Stomach (tissue), 9 donors: ENCODE measurements around the gene SRSF3. TPM values are rescaled to one million over a fixed set of nuclear protein-coding genes. Genes with fewer than 3 reads are reported as not detected.

Experiments used
- DNase-seq, 2 donors: peaks; one replicate each; pipeline versions ENCODE4 v3.0.0 to v3.0.0-alpha.2; 2013 to 2019
- H3K27ac ChIP-seq, 5 donors: fragments of 200-600 bp in 4 of 5; sonication (generic) in 4 of 5; one replicate each; pipeline ENCODE4 v1.5.1; 2013 to 2019; ENCODE audit warnings: mild to moderate bottlenecking in 1 of 5, moderate library complexity in 1 of 5
- H3K27me3 ChIP-seq, 3 donors: fragments of 200-600 bp; sonication (generic); one replicate each; pipeline ENCODE4 v1.5.1; 2017 to 2019; ENCODE audit warnings: mixed run types in 1 of 3
- H3K36me3 ChIP-seq, 4 donors: fragments of 200-600 bp; sonication (generic); 1 replicate in 3 of 4; 2 replicates in 1 of 4; pipeline ENCODE4 v1.5.1; 2016 to 2019
- H3K4me1 ChIP-seq, 4 donors: fragments of 200-600 bp; sonication (generic); one replicate each; pipeline ENCODE4 v1.5.1; 2016 to 2019
- H3K4me3 ChIP-seq, 4 donors: fragments of 200-600 bp; sonication (generic) in 3 of 4; one replicate each; pipeline ENCODE4 v1.5.1; 2016 to 2019; ENCODE audit warnings: mild to moderate bottlenecking in 1 of 4
- H3K9me3 ChIP-seq, 4 donors: fragments of 200-600 bp; sonication (generic); one replicate each; pipeline ENCODE4 v1.5.1; 2016 to 2019
- EP300 ChIP-seq: sonication (generic); formaldehyde crosslinking; IDR thresholded peaks from one replicate; pipeline ENCODE4 v1.6.1; 2017; ENCODE audit warnings: antibody characterized with exemption
- POLR2A ChIP-seq, 4 donors: fragments of 450-650 bp; IDR thresholded peaks; one replicate each; pipeline ENCODE4 v1.6.1; 2016; ENCODE audit warnings: antibody characterized with exemption in 4 of 4, control low read depth in 2 of 4, mild to moderate bottlenecking in 1 of 4, moderate library complexity in 1 of 4
- POLR2AphosphoS5 ChIP-seq, 3 donors: sonication (generic); formaldehyde crosslinking; IDR thresholded peaks; one replicate each; pipeline ENCODE4 v1.6.1; 2016; ENCODE audit warnings: antibody characterized with exemption in 3 of 3
- WGBS, 5 donors: extraction: QIAGEN DNeasy Blood & Tissue Kit in 3 of 5; methylation state at CpG; one replicate each; pipeline versions ENCODE4 v1.1.5 to v1.1.7; 2013 to 2018; 5-methylcytosine and 5-hydroxymethylcytosine counted together
- intact Hi-C: fragments of 100-400 bp; cut with DNase I; formaldehyde crosslinking; loops from one replicate; pipeline ENCODE4 v1.15.1; 2023; ENCODE audit warnings: low total_unique reads
- polyA plus RNA-seq, 3 donors: library from polyadenylated mRNA; stranded (reverse); fragments of 200-250 nt; gene quantifications; one replicate each; pipeline ENCODE4 v1.2.3, GENCODE V29; 2013
- total RNA-seq, 5 donors: library from RNA; depleted of rRNA; stranded (reverse); fragments of >200 nt; gene quantifications; one replicate each; pipeline versions ENCODE4 v1.1.0 to v1.2.3, GENCODE V29; 2014 to 2016
- TF ChIP-seq, protein P1 (sequence below), 7 experiments: fragments of 450-650 bp in 4 of 7; fragments of 200-600 bp in 3 of 7; sonication (generic) in 3 of 7; IDR thresholded peaks; one replicate each; pipeline ENCODE4 v1.5.1; 2016 to 2019; ENCODE audit warnings: antibody characterized with exemption in 7 of 7, control low read depth in 2 of 7, mild to moderate bottlenecking in 1 of 7
- donor health status: healthy with polysubstance abuse.
- donor health status: Bipolar disorder and iron deficiency.
- donor health status: healthy.

Gene SRSF3
- total and polyA plus RNA-seq, 8 donors = 77.2 to 250 (median 146) TPM

DNA sequence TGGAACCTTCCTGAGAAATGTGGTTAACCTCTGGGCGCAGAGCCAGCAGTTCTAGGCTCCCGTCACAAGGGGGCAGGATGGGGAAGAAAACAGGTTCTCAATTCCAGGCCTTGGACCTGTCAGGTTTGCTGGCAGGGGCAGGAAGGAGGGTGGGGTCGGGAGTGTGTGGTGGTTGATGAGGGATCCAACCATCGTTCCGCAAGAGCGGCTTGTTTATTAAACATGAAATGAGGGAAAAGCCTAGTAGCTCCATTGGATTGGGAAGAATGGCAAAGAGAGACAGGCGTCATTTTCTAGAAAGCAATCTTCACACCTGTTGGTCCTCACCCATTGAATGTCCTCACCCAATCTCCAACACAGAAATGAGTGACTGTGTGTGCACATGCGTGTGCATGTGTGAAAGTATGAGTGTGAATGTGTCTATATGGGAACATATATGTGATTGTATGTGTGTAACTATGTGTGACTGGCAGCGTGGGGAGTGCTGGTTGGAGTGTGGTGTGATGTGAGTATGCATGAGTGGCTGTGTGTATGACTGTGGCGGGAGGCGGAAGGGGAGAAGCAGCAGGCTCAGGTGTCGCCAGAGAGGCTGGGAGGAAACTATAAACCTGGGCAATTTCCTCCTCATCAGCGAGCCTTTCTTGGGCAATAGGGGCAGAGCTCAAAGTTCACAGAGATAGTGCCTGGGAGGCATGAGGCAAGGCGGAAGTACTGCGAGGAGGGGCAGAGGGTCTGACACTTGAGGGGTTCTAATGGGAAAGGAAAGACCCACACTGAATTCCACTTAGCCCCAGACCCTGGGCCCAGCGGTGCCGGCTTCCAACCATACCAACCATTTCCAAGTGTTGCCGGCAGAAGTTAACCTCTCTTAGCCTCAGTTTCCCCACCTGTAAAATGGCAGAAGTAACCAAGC, 29.6 kb downstream of the SRSF3 start:
- Histone ChIP-seq H3K27me3 (no peaks in the 10 kb centered on the region), H3K27ac (peak overlapping the region in 3 of 5 donors; percentile 38 to 53 (median 53)), H3K4me1 (peaks cover 28 to 54% (median 44%) of the 10 kb centered on the region in 4 donors), H3K4me3 (no peak overlapping the region), H3K36me3 (no peaks in the 10 kb centered on the region), H3K9me3 (no peaks in the 10 kb centered on the region)
- 38 to 42% (median 41%) methylated on average over 18 of the region's 18 CpGs for WGBS, 5 donors
- TF ChIP-seq EP300 (no peak), POLR2A (IDR thresholded peaks at IDR 0.05) (no peak), POLR2AphosphoS5 (IDR thresholded peaks at IDR 0.05) (peak; percentile 49 to 90 (median 71))
- TF ChIP-seq, protein P1, sequence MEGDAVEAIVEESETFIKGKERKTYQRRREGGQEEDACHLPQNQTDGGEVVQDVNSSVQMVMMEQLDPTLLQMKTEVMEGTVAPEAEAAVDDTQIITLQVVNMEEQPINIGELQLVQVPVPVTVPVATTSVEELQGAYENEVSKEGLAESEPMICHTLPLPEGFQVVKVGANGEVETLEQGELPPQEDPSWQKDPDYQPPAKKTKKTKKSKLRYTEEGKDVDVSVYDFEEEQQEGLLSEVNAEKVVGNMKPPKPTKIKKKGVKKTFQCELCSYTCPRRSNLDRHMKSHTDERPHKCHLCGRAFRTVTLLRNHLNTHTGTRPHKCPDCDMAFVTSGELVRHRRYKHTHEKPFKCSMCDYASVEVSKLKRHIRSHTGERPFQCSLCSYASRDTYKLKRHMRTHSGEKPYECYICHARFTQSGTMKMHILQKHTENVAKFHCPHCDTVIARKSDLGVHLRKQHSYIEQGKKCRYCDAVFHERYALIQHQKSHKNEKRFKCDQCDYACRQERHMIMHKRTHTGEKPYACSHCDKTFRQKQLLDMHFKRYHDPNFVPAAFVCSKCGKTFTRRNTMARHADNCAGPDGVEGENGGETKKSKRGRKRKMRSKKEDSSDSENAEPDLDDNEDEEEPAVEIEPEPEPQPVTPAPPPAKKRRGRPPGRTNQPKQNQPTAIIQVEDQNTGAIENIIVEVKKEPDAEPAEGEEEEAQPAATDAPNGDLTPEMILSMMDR (IDR thresholded peaks at IDR 0.05) = peak in 5 of 7 experiments; percentile 84 to 95 (median 90)
- intact Hi-C loops = loop anchor here (5.0 to 10.0 kb wide), 2 partner anchors 63 to 131 kb away; no protein-coding TSS in a partner anchor
- DNase-seq = peak; percentile 93

DNA sequence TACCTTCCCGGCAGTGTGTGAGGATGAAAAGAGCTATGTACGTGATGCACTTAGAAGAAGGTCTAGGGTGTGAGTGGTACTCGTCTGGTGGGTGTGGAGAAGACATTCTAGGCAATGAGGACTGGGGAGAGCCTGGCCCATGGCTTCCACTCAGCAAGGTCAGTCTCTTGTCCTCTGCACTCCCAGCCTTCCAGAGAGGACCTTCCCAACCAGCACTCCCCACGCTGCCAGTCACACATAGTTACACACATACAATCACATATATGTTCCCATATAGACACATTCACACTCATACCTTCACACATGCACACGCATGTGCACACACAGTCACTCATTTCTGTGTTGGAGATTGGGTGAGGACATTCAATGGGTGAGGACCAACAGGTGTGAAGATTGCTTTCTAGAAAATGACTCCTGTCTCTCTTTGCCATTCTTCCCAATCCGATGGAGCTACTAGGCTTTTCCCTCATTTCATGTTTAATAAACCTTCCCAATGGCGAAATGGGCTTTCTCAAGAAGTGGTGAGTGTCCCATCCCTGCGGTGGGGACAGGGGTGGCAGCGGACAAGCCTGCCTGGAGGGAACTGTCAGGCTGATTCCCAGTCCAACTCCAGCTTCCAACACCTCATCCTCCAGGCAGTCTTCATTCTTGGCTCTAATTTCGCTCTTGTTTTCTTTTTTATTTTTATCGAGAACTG, 30.4 kb downstream of the SRSF3 start:
- Histone ChIP-seq H3K4me3 (no peak overlapping the region), H3K36me3 (no peaks in the 10 kb centered on the region), H3K27me3 (no peaks in the 10 kb centered on the region), H3K4me1 (peaks cover 28 to 59% (median 44%) of the 10 kb centered on the region in 4 donors), H3K27ac (peak overlapping the region in 3 of 5 donors; percentile 53 to 66 (median 63)), H3K9me3 (no peaks in the 10 kb centered on the region)
- TF ChIP-seq EP300 (no peak), POLR2A (IDR thresholded peaks at IDR 0.05) (no peak), POLR2AphosphoS5 (IDR thresholded peaks at IDR 0.05) (no peak)
- TF ChIP-seq, protein P1 (IDR thresholded peaks at IDR 0.05) = no peak
- intact Hi-C loops = loop anchor here (5.0 to 10.0 kb wide), 2 partner anchors 63 to 130 kb away; no protein-coding TSS in a partner anchor
- DNase-seq = no peak
- WGBS, 5 donors = 76 to 82% (median 78%) methylated on average over 11 of the region's 11 CpGs

DNA sequence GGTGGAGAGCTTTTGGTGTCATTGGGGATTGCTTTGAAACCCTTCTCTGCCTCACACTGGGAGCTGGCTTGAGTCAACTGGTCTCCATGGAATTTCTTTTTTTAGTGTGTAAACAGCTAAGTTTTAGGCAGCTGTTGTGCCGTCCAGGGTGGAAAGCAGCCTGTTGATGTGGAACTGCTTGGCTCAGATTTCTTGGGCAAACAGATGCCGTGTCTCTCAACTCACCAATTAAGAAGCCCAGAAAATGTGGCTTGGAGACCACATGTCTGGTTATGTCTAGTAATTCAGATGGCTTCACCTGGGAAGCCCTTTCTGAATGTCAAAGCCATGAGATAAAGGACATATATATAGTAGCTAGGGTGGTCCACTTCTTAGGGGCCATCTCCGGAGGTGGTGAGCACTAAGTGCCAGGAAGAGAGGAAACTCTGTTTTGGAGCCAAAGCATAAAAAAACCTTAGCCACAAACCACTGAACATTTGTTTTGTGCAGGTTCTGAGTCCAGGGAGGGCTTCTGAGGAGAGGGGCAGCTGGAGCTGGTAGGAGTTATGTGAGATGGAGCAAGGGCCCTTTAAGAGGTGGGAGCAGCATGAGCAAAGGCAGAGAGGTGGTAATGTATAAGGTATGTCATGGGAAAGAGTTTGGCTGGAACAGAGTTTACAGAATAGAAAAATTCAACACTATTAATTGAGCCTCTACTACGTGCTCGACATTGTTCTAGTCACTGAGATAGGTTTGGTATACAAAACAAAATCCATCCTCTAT, 31.2 kb downstream of the SRSF3 start:
- intact Hi-C loops = loop anchor here (10.0 kb wide), 1 partner anchor 129 kb away; no protein-coding TSS in a partner anchor
- TF ChIP-seq POLR2A (IDR thresholded peaks at IDR 0.05) (no peak), EP300 (no peak), POLR2AphosphoS5 (IDR thresholded peaks at IDR 0.05) (no peak)
- TF ChIP-seq, protein P1 (IDR thresholded peaks at IDR 0.05) = no peak
- Histone ChIP-seq H3K4me3 (no peak overlapping the region), H3K9me3 (no peaks in the 10 kb centered on the region), H3K27me3 (no peaks in the 10 kb centered on the region), H3K4me1 (peaks cover 28 to 59% (median 44%) of the 10 kb centered on the region in 4 donors), H3K27ac (peak overlapping the region in 3 of 5 donors; percentile 9 to 66 (median 63)), H3K36me3 (no peaks in the 10 kb centered on the region)
- 50 to 69% (median 58%) methylated on average over 5 of the region's 5 CpGs for WGBS, 5 donors
- peak in 1 of 2 donors; percentile 24 for DNase-seq
